GM18511 (cell line): ENCODE data around the gene FHOD3.
A peak's percentile ranks its signal among the peaks of the same experiment; 100 is the strongest.

ENCODE experiments used
- ATAC-seq: cut with Tn5 transposase; IDR thresholded peaks from one replicate; pipeline ENCODE4 v1.9.1; 2021; ENCODE audit warnings: mild to moderate bottlenecking, moderate library complexity; ENCODE audit not compliant: unreplicated experiment

FHOD3 gene

GRCh38 chr18:36504928-36505327 is 207.4 kb downstream of the FHOD3 start:
- no peak for ATAC-seq

GRCh38 chr18:36505665-36506064 is 208.2 kb downstream of the FHOD3 start:
- no peak for ATAC-seq

- ATAC-seq: no peak
Measured at GRCh38 chr18:36509646-36510197, 212.2 kb downstream of the FHOD3 start.

GRCh38 chr18:36511791-36512352 is 214.4 kb downstream of the FHOD3 start:
- ATAC-seq: no peak

- no peak for ATAC-seq
Measured at GRCh38 chr18:36513556-36513955, 216.0 kb downstream of the FHOD3 start.

GRCh38 chr18:36514778-36515177 is 217.3 kb downstream of the FHOD3 start:
- no peak for ATAC-seq

GRCh38 chr18:36516258-36516657 is 218.7 kb downstream of the FHOD3 start:
- no peak for ATAC-seq

- no peak for ATAC-seq
Measured at GRCh38 chr18:36516726-36517125, 219.2 kb downstream of the FHOD3 start.

- ATAC-seq: peak; percentile 31
Measured at GRCh38 chr18:36518839-36519238, 221.3 kb downstream of the FHOD3 start.

GRCh38 chr18:36519358-36519757 is 221.8 kb downstream of the FHOD3 start:
- peak; percentile 90 for ATAC-seq

GRCh38 chr18:36522509-36522908 is 225.0 kb downstream of the FHOD3 start:
- ATAC-seq: no peak

- ATAC-seq: no peak
Measured at GRCh38 chr18:36525913-36526312, 228.4 kb downstream of the FHOD3 start.

- ATAC-seq: no peak
Measured at GRCh38 chr18:36526611-36527010, 229.1 kb downstream of the FHOD3 start.

GRCh38 chr18:36527051-36527450 is 229.5 kb downstream of the FHOD3 start:
- no peak for ATAC-seq

- ATAC-seq: no peak
Measured at GRCh38 chr18:36527740-36528455, 230.4 kb downstream of the FHOD3 start.

- no peak for ATAC-seq
Measured at GRCh38 chr18:36529747-36530146, 232.2 kb downstream of the FHOD3 start.

- ATAC-seq: no peak
Measured at GRCh38 chr18:36530676-36531405, 233.3 kb downstream of the FHOD3 start.

GRCh38 chr18:36531636-36532035 is 234.1 kb downstream of the FHOD3 start:
- ATAC-seq: no peak

GRCh38 chr18:36532394-36532793 is 234.9 kb downstream of the FHOD3 start:
- no peak for ATAC-seq

- ATAC-seq: no peak
Measured at GRCh38 chr18:36532815-36533214, 235.3 kb downstream of the FHOD3 start.

- no peak for ATAC-seq
Measured at GRCh38 chr18:36533446-36534153, 236.1 kb downstream of the FHOD3 start.
